Small intestine (tissue), 7 donors: Measurements from ENCODE around the gene TMEM120A. TPM values are rescaled to one million over a fixed set of nuclear protein-coding genes. Genes with fewer than 3 reads are reported as not detected.

Experiments used
- DNase-seq, 2 donors: peaks; one replicate each; pipeline versions ENCODE4 v3.0.0 to v3.0.0-alpha.2; 2013
- FAIRE-seq: peaks from 2 replicates; lab custom pipeline; 2012; peaks lifted over from hg19 to GRCh38; lab: Jason Lieb, UNC
- H3K27ac ChIP-seq, 3 donors: one replicate each; pipeline ENCODE4 v1.5.1; 2013; ENCODE audit warnings: low read length in 2 of 3, mild to moderate bottlenecking in 2 of 3, control low read depth in 1 of 3, inconsistent platforms in 1 of 3, low read depth in 1 of 3, moderate library complexity in 1 of 3
- H3K27me3 ChIP-seq, 3 donors: one replicate each; pipeline ENCODE4 v1.6.1; 2013; ENCODE audit warnings: low read length in 3 of 3, inconsistent platforms in 1 of 3; ENCODE audit not compliant: control insufficient read depth in 3 of 3, insufficient read depth in 3 of 3
- H3K36me3 ChIP-seq, 3 donors: one replicate each; pipeline ENCODE4 v1.6.1; 2013; ENCODE audit warnings: low read length in 3 of 3, inconsistent platforms in 1 of 3, low read depth in 1 of 3, mild to moderate bottlenecking in 1 of 3, moderate library complexity in 1 of 3; ENCODE audit not compliant: control insufficient read depth in 3 of 3, insufficient read depth in 2 of 3
- H3K4me1 ChIP-seq, 3 donors: one replicate each; pipeline ENCODE4 v1.6.1; 2013; ENCODE audit warnings: low read length in 2 of 3, inconsistent platforms in 1 of 3, low read depth in 1 of 3, mild to moderate bottlenecking in 1 of 3, moderate library complexity in 1 of 3; ENCODE audit not compliant: control insufficient read depth in 3 of 3, insufficient read depth in 2 of 3
- H3K4me3 ChIP-seq, 3 donors: one replicate each; pipeline ENCODE4 v1.5.1; 2013; ENCODE audit warnings: low read length in 3 of 3, control low read depth in 1 of 3, inconsistent platforms in 1 of 3, low read depth in 1 of 3, mild to moderate bottlenecking in 1 of 3, moderate library complexity in 1 of 3
- H3K9me3 ChIP-seq, 2 donors: one replicate each; pipeline ENCODE4 v1.6.1; 2013; ENCODE audit warnings: low read depth in 1 of 2, low read length in 1 of 2; ENCODE audit not compliant: control insufficient read depth in 2 of 2, insufficient read depth in 1 of 2
- WGBS, 3 donors: extraction: QIAGEN DNeasy Blood & Tissue Kit; methylation state at CpG; one replicate each; pipeline ENCODE4 v1.1.7; 2013; 5-methylcytosine and 5-hydroxymethylcytosine counted together
- polyA plus RNA-seq, 4 donors: library from polyadenylated mRNA; stranded (reverse) in 3 of 4; unstranded in 1 of 4; fragments of 200-250 nt in 3 of 4; fragments of 120-200 nt in 1 of 4; gene quantifications; one replicate each; pipeline versions ENCODE4 v1.2.1 to v1.2.3, GENCODE V29; 2013
- donor health status: healthy with polysubstance abuse.
- donor health status: control.
- donor health status: control.
- donor health status: Bipolar disorder and iron deficiency.
- donor health status: healthy.

Gene TMEM120A
- polyA plus RNA-seq, 4 donors, result 64.7 to 207 (median 151) TPM

DNA sequence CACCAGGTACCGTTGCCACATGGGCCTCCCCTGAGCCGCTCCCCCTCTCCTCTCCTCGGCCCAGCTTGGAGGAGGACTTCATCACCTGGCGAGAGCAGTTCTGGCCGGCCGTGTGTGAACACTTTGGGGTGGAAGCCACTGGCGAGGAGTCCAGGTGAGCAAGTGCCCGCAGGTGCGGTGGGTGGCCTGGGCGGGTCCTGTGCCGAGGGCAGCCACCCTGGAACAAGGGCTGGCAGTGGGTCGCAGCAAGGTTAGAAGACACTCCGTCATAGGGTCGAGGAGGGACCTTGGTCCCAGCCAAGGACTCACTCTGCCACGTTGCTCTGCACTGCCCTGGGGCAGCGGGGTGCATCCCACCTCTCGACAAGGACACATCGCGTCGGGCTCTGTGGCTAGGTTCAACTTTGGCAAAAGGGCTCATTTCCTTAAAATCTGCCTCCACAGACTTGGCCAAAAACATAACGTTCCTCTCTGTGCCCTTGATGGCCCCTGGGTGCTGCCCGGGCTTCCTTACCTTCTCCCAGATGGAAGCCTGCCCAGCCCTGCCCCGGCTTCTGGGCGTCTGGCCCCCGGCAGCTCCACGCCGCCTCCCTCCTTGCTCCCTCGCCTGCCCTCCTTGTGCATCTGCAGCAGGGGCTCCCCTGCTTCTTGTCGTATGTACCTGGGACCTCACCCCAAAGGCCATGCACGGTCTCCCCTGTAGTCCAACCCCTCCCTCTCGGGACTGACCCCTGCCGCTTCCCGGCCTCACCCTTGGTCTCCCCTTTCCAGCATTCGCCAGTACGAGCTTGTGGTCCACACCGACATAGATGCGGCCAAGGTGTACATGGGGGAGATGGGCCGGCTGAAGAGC, 12.7 kb downstream of the TMEM120A start:
- FAIRE-seq (no peak), DNase-seq (no peak)
- Histone ChIP-seq H3K4me1 (peaks cover 0 to 17% (median 0%) of the 10 kb centered on the region in 3 donors), H3K27me3 (no peaks in the 10 kb centered on the region), H3K9me3 (no peaks in the 10 kb centered on the region), H3K27ac (peak overlapping the region in 1 of 3 donors; percentile 92), H3K36me3 (peaks cover 6 to 89% (median 19%) of the 10 kb centered on the region in 3 donors), H3K4me3 (no peak overlapping the region)
- 88 to 89% (median 88%) methylated on average over 37 to 38 of the region's 38 CpGs for WGBS, 3 donors

- Histone ChIP-seq H3K27ac (peak overlapping the region in 1 of 3 donors; percentile 92), H3K4me1 (peaks cover 0 to 17% (median 0%) of the 10 kb centered on the region in 3 donors), H3K9me3 (no peaks in the 10 kb centered on the region), H3K4me3 (no peak overlapping the region), H3K27me3 (no peaks in the 10 kb centered on the region), H3K36me3 (peaks cover 6 to 83% (median 18%) of the 10 kb centered on the region in 3 donors)
- DNase-seq (no peak), FAIRE-seq (no peak)
- 82 to 89% (median 86%) methylated on average over 12 of the region's 12 CpGs for whole genome bisulfite sequencing, 3 donors
Measured at GRCh38 chr7:75981203-75981452, 13.3 kb downstream of the TMEM120A start.

DNA sequence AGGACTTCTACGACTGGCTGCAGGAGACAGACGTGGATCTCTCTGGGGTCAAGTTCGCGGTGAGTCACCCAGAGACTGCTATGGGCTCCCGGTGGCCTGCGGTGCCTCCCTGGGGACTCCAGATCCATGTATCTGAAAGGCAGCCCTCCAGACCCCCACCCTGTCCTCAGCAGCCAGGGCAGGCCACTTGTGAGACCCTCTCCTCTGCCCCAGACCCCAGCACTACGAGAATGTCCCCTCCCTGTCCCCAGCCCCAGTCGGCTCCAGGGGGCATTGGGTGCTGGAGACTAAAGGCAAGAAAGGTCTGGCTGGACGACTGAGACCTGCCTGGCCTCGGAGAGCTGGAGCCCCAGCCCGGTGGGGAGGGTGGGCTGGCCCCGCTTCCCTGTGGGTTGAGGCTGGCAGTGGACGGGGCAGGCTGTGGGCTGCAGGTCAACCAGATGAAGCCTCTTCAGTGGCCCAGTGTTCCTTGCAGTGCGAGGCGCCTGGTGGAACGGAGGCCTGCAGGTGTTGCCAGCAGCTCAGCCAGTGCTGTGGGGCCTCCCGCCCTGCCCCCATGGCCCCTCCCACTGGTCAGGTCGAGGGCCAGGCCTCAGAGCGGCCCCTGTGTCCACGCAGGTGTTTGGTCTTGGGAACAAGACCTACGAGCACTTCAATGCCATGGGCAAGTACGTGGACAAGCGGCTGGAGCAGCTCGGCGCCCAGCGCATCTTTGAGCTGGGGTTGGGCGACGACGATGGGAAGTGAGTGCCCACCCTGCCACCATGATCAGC, 13.8 kb downstream of the TMEM120A start:
- no peaks in the 10 kb centered on the region for H3K9me3 ChIP-seq
- H3K27me3 ChIP-seq, result no peaks in the 10 kb centered on the region
- peak overlapping the region; percentile 21 to 92 (median 38) for H3K27ac ChIP-seq
- H3K4me1 ChIP-seq, result peaks cover 0 to 17% (median 0%) of the 10 kb centered on the region in 3 donors
- H3K36me3 ChIP-seq, result peaks cover 6 to 78% (median 18%) of the 10 kb centered on the region in 3 donors
- no peak for DNase-seq
- H3K4me3 ChIP-seq, result peak overlapping the region in 1 of 3 donors; percentile 14
- no peak for FAIRE-seq
- WGBS, 3 donors, result 64 to 80% (median 70%) methylated on average over 24 to 29 of the region's 29 CpGs

- H3K36me3 ChIP-seq, result peaks cover 6 to 74% (median 18%) of the 10 kb centered on the region in 3 donors
- no peaks in the 10 kb centered on the region for H3K27me3 ChIP-seq
- H3K4me3 ChIP-seq, result no peak overlapping the region
- peaks cover 0 to 17% (median 0%) of the 10 kb centered on the region in 3 donors for H3K4me1 ChIP-seq
- FAIRE-seq (no peak), DNase-seq (peak; percentile 76 to 97)
- WGBS, 3 donors, result 30 to 63% (median 39%) methylated on average over 22 of the region's 22 CpGs
- peak overlapping the region; percentile 55 to 92 (median 74) for H3K27ac ChIP-seq
- H3K9me3 ChIP-seq, result no peaks in the 10 kb centered on the region
Measured at GRCh38 chr7:75979759-75980429, 14.5 kb downstream of the TMEM120A start.

DNA sequence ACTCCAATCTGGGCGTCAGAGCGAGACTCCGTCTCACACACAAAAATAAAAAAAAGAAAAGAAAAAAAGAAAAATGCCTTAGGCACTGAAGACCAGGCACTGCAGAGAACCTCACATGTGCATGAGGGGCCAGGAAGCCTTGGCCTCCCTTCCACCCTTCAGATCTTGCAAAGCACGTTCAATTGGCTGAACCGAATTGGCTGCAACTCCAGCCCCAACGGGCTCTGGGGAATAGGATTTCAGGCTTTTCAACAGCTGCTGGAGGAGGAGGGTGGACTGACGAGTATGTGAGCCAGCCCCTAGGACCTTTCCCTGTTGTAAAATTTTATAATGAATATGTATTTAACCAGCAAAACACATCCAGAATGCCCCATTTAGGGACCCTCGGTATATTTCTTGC, 16.7 kb downstream of the TMEM120A start:
- H3K27ac ChIP-seq, result no peak overlapping the region
- no peaks in the 10 kb centered on the region for H3K27me3 ChIP-seq
- no peak overlapping the region for H3K4me3 ChIP-seq
- peaks cover 6 to 69% (median 11%) of the 10 kb centered on the region in 3 donors for H3K36me3 ChIP-seq
- no peak for DNase-seq
- FAIRE-seq, result no peak
- H3K9me3 ChIP-seq, result no peaks in the 10 kb centered on the region
- WGBS, 3 donors, result 72 to 90% (median 87%) methylated on average over 8 of the region's 8 CpGs
- peaks cover 0 to 17% (median 0%) of the 10 kb centered on the region in 3 donors for H3K4me1 ChIP-seq

GRCh38 chr7:75971961-75972763, 22.2 kb downstream of the TMEM120A start:
- Histone ChIP-seq H3K9me3 (no peaks in the 10 kb centered on the region), H3K36me3 (peaks cover 0 to 51% (median 24%) of the 10 kb centered on the region in 3 donors), H3K4me1 (peaks cover 0 to 7% (median 0%) of the 10 kb centered on the region in 3 donors), H3K4me3 (no peak overlapping the region), H3K27me3 (no peaks in the 10 kb centered on the region), H3K27ac (peak overlapping the region in 2 of 3 donors; percentile 30 to 42)
- DNase-seq (no peak), FAIRE-seq (no peak)
- WGBS, 3 donors, result 70 to 80% (median 79%) methylated on average over 19 of the region's 19 CpGs

DNA sequence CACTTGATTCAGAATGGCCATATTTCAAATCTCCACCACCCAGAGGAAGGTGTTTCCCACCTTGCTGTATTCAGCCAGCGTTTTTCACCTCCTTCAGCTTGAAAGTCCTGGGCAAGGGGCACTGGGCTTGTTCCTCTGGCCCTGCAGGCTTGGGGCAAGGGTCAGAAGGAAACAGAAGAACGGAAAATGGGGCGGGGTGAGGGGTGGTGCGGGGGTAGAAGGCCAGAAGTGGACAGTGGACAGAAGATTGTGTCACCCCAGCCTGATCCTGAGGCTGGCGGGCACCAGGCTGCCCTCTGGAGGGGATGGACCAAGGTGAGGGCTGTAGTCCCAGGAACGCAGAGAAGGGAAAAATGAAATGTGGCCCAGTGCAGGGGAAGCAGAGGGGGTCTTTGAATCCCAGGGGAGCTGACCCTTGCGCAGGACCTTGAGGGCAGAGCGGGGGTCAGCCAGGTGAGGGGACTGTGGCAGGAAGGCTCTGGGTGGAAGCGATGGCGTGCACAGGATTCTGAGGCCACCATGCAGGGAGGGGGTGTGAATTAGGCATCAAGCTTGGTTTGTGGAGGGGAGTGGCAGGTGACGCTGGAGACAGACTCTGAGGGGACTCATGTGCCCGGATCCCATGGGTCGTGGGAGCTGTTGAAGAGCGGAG, 23.0 kb downstream of the TMEM120A start:
- Histone ChIP-seq H3K27me3 (no peaks in the 10 kb centered on the region), H3K27ac (peak overlapping the region in 1 of 3 donors; percentile 30), H3K4me1 (peaks cover 0 to 7% (median 0%) of the 10 kb centered on the region in 3 donors), H3K36me3 (peaks cover 0 to 54% (median 24%) of the 10 kb centered on the region in 3 donors), H3K9me3 (no peaks in the 10 kb centered on the region), H3K4me3 (no peak overlapping the region)
- no peak for FAIRE-seq
- peak in 1 of 2 donors; percentile 43 for DNase-seq
- 71 to 78% (median 76%) methylated on average over 14 of the region's 14 CpGs for WGBS, 3 donors
